Adrenal gland (tissue), 12 donors: ENCODE data around the gene DAZAP1. TPM values are rescaled to one million over a fixed set of nuclear protein-coding genes. Genes with fewer than 3 reads are reported as not detected.

ENCODE experiments used
- DNase-seq, 7 donors: peaks; one replicate each; pipeline ENCODE4 v3.0.0-alpha.2; 2019 to 2020
- H3K27ac ChIP-seq, 5 donors: fragments of 200-600 bp; sonication (generic) in 4 of 5; 1 replicate in 3 of 5; 2 replicates in 2 of 5; pipeline versions ENCODE4 v1.5.1 to v1.8.0; 2016 to 2020; ENCODE audit warnings: mild to moderate bottlenecking in 1 of 5
- H3K27me3 ChIP-seq: fragments of 200-600 bp; 2 replicates; pipeline ENCODE4 v1.8.0; 2021
- H3K36me3 ChIP-seq, 2 donors: fragments of 200-600 bp; replicated peaks in 1 of 2; 1 replicate in 1 of 2; 2 replicates in 1 of 2; pipeline versions ENCODE4 v1.5.1 to v1.8.0; 2018 to 2022
- H3K4me1 ChIP-seq, 2 donors: fragments of 200-600 bp; replicated peaks in 1 of 2; 1 replicate in 1 of 2; 2 replicates in 1 of 2; pipeline versions ENCODE4 v1.5.1 to v1.8.0; 2018 to 2021
- H3K4me3 ChIP-seq, 4 donors: fragments of 200-600 bp; sonication (generic) in 3 of 4; one replicate each; pipeline ENCODE4 v1.5.1; 2016 to 2018
- H3K9me3 ChIP-seq, 3 donors: fragments of 200-600 bp; sonication (generic) in 1 of 3; replicated peaks in 1 of 3; 1 replicate in 2 of 3; 2 replicates in 1 of 3; pipeline versions ENCODE4 v1.5.1 to v1.8.0; 2016 to 2021
- CTCF ChIP-seq, 6 experiments: fragments of 450-650 bp in 4 of 6; fragments of 200-600 bp in 2 of 6; sonication (generic) in 1 of 6; IDR thresholded peaks; 1 replicate in 5 of 6; 2 replicates in 1 of 6; pipeline versions ENCODE4 v1.5.1 to v1.8.0; 2016 to 2021; ENCODE audit warnings: antibody characterized with exemption in 6 of 6, mild to moderate bottlenecking in 2 of 6, moderate library complexity in 1 of 6
- POLR2A ChIP-seq, 2 donors: fragments of 450-650 bp; IDR thresholded peaks; one replicate each; pipeline ENCODE4 v1.6.1; 2017; ENCODE audit warnings: antibody characterized with exemption in 2 of 2, mild to moderate bottlenecking in 2 of 2, moderate library complexity in 1 of 2
- WGBS, 4 donors: extraction: QIAGEN DNeasy Blood & Tissue Kit in 2 of 4; methylation state at CpG; one replicate each; pipeline versions ENCODE4 v1.1.5 to v1.1.7; 2013 to 2017; 5-methylcytosine and 5-hydroxymethylcytosine counted together
- intact Hi-C, 2 donors: fragments of 100-400 bp; cut with DNase I; formaldehyde crosslinking; loops; one replicate each; pipeline versions ENCODE4 v1.14.1 to v1.15.0; 2022 to 2023
- polyA plus RNA-seq, 3 donors: library from polyadenylated mRNA; stranded (reverse); fragments of 200-250 nt in 2 of 3; fragments of 350-450 nt in 1 of 3; fragmentation: Illumina TruSeq in 1 of 3; extraction: RNeasy Lipid Tissue Mini Kit (QIAGEN cat#74804) in 1 of 3; gene quantifications; one replicate each; pipeline ENCODE4 v1.2.3, GENCODE V29; 2013 to 2014
- total RNA-seq, 9 donors: library from RNA; depleted of rRNA in 4 of 9; stranded (reverse); fragments of >200 nt in 4 of 9; fragments of 120-200 nt in 1 of 9; fragmentation: NEBNext Ultra II Directional in 1 of 9; extraction: Animal tissue kit (Norgen Biotek cat#: 25700) in 1 of 9; gene quantifications; one replicate each; pipeline versions ENCODE4 v1.1.0 to v1.2.4, GENCODE V29; 2013 to 2023
- donor health status: healthy with polysubstance abuse.
- donor health status: Bipolar disorder and iron deficiency.
- donor health status: DM: yes; HTN: yes; CAD: no.
- donor health status: DM: no; HTN: no; CAD: no.
- donor health status: DM: no; HTN: no; CAD: no.
- donor health status: DM: yes; HTN: yes; CAD: no.

DAZAP1 gene
- total and polyA plus RNA-seq, 12 donors: 11.5 to 117 (median 53.1) TPM

DNA sequence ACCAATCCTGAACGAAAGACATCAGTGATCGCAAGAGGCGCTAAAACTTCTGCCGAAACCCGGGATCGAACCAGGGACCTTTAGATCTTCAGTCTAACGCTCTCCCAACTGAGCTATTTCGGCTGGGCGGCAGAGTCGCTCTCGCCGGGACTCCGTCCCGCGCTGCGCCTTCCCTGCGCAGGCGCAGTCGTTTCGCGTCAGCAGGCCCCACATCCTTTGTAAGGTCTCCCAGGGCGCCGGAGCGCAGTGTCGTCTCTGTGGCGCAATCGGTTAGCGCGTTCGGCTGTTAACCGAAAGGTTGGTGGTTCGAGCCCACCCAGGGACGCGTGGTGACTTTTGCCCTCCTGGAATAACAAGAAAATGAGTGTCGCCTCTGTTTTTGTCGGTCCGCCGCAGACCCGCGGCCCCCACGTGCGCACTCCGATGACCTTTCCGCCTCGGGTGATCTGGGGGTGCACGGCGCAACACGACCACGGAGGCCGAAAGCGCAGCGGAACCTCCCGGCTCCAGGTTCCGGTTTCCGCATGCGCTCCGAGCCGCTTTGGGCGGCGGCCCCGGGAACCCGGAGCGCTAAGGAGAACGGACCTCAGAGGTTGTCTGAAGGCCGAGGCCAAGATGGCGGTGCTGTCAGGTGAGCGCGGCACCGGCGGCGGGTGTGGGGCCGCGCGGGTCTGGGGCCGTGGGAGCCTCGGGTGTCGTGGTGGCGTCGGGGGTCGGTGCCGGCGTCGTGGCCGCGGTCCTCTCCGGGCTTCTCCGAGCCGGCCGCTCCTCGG lies 23.9 kb upstream of the DAZAP1 start, which contains the start of gene NDUFS7:
NDUFS7 (plus strand) TSS at position 596 of the 773 bp plus-strand sequence; CDS start at position 616, 20 bp downstream.
- TF ChIP-seq CTCF (IDR thresholded peaks at IDR 0.05): peak in 4 of 6 experiments; percentile 43 to 67 (median 56)
- peak; percentile 32 to 45 for TF ChIP-seq POLR2A (IDR thresholded peaks at IDR 0.05)
- Histone ChIP-seq H3K27ac (peak within 1 kb of the TSS; percentile 67 to 91 (median 80)), H3K27me3 (no peaks in the 10 kb centered on the region), H3K4me1 (peaks cover 28 to 35% of the 10 kb centered on the region in 2 donors), H3K9me3 (no peaks in the 10 kb centered on the region), H3K4me3 (peak within 1 kb of the TSS; percentile 12 to 87 (median 84)), H3K36me3 (peaks cover 0 to 6% of the 10 kb centered on the region in 2 donors)
- 0 to 1% (median 0%) methylated on average over 37 to 90 of the region's 90 CpGs for WGBS, 4 donors
- DNase-seq: peak; percentile 90 to 95 (median 90)
- intact Hi-C loops: loop anchor here in 1 of 2 donors (10.0 kb wide), 1 partner anchor 99 kb away; the partner anchor contains the start of gene EFNA2

DNA sequence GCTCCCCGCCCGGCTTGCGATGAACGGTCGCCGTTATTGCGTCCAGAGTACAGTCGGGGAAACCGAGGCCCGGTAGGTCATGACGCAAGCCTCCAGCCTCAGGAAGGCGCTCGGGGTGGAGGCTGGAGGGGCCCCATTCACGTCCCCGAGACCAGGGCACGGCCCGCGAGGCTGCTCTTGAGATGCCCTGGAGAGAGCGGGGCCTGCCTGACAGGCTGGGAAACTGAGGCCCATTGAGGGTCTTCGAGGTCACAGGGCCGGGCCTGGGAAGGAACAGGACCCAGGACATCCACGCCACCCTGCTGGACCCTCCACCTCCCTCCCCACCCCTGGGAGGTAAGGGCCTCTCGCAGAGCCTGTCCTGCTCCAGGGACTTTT lies 23.3 kb upstream of the DAZAP1 start:
- peak overlapping the region; percentile 67 to 91 (median 80) for H3K27ac ChIP-seq
- intact Hi-C loops: loop anchor here in 1 of 2 donors (10.0 kb wide), 1 partner anchor 99 kb away; the partner anchor contains the start of gene EFNA2
- peaks cover 0 to 12% of the 10 kb centered on the region in 2 donors for H3K36me3 ChIP-seq
- TF ChIP-seq CTCF (IDR thresholded peaks at IDR 0.05) (no peak), POLR2A (IDR thresholded peaks at IDR 0.05) (no peak)
- H3K27me3 ChIP-seq: no peaks in the 10 kb centered on the region
- WGBS, 4 donors: 0 to 14% (median 1%) methylated on average over 2 to 23 of the region's 23 CpGs
- DNase-seq: no peak
- peak overlapping the region; percentile 12 to 87 (median 84) for H3K4me3 ChIP-seq
- no peaks in the 10 kb centered on the region for H3K9me3 ChIP-seq
- peaks cover 28 to 35% of the 10 kb centered on the region in 2 donors for H3K4me1 ChIP-seq

- 30 to 39% (median 33%) methylated on average over 17 of the region's 17 CpGs for WGBS, 4 donors
- Histone ChIP-seq H3K36me3 (peaks cover 0 to 17% of the 10 kb centered on the region in 2 donors), H3K4me3 (peak overlapping the region in 3 of 4 donors; percentile 80 to 87 (median 87)), H3K4me1 (peaks cover 28 to 35% of the 10 kb centered on the region in 2 donors), H3K9me3 (no peaks in the 10 kb centered on the region), H3K27ac (peak overlapping the region in 4 of 5 donors; percentile 67 to 91 (median 84)), H3K27me3 (no peaks in the 10 kb centered on the region)
- intact Hi-C loops: loop anchor here in 1 of 2 donors (10.0 kb wide), 1 partner anchor 100 kb away; the partner anchor contains the start of gene EFNA2
- no peak for DNase-seq
- TF ChIP-seq POLR2A (IDR thresholded peaks at IDR 0.05) (no peak), CTCF (IDR thresholded peaks at IDR 0.05) (no peak)
Measured at GRCh38 chr19:1384478-1385110, 22.8 kb upstream of the DAZAP1 start.

GRCh38 chr19:1385816-1386215 lies 21.6 kb upstream of the DAZAP1 start:
- Histone ChIP-seq H3K9me3 (no peaks in the 10 kb centered on the region), H3K4me1 (peaks cover 28 to 35% of the 10 kb centered on the region in 2 donors), H3K36me3 (peaks cover 0 to 22% of the 10 kb centered on the region in 2 donors), H3K27ac (no peak overlapping the region), H3K27me3 (no peaks in the 10 kb centered on the region), H3K4me3 (no peak overlapping the region)
- 45 to 65% (median 59%) methylated on average over 1 to 3 of the region's 3 CpGs for WGBS, 4 donors
- intact Hi-C loops: loop anchor here in 1 of 2 donors (10.0 kb wide), 1 partner anchor 101 kb away; the partner anchor contains the start of gene EFNA2
- TF ChIP-seq POLR2A (IDR thresholded peaks at IDR 0.05): no peak
- no peak for TF ChIP-seq CTCF (IDR thresholded peaks at IDR 0.05)
- no peak for DNase-seq
